HFF-Myc (cell line): ENCODE measurements around the gene FDPS.

Experiments
- DNase-seq: peaks from one replicate; pipeline ENCODE4 v3.0.0-alpha.2; 2011; ENCODE audit warnings: low read depth; ENCODE audit errors: extremely low read depth
- H3K4me3 ChIP-seq: replicated peaks from 2 replicates; pipeline ENCODE4 v1.5.1; 2011; ENCODE audit warnings: low read depth, mild to moderate bottlenecking, control low read depth, low read length
- TF ChIP-seq, protein P1 (sequence below): IDR thresholded peaks from 2 replicates; pipeline ENCODE4 v1.5.1; 2012; ENCODE audit warnings: mild to moderate bottlenecking, low read depth, low read length, control low read depth; ENCODE audit errors: missing control alignments

The FDPS gene

DNA sequence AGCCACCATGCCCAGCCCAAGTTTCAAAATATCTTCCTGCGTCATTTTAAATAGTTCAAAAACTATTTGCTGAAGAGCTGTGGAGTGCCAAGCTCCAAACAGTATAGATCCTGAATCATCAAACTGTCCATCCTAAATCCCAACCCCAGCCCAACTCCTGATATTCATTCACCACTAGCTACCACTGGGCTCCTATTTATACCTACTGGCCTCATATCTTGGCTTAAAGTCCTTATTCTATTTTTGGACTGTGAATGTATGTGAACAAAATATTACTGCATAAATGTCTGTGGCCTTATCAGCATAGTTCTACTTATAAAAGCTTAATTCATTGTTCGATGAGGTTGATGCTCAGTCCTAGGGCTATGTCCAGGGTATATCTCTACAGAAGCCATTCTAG lies 41.3 kb upstream of the FDPS start:
- TF ChIP-seq, protein P1, sequence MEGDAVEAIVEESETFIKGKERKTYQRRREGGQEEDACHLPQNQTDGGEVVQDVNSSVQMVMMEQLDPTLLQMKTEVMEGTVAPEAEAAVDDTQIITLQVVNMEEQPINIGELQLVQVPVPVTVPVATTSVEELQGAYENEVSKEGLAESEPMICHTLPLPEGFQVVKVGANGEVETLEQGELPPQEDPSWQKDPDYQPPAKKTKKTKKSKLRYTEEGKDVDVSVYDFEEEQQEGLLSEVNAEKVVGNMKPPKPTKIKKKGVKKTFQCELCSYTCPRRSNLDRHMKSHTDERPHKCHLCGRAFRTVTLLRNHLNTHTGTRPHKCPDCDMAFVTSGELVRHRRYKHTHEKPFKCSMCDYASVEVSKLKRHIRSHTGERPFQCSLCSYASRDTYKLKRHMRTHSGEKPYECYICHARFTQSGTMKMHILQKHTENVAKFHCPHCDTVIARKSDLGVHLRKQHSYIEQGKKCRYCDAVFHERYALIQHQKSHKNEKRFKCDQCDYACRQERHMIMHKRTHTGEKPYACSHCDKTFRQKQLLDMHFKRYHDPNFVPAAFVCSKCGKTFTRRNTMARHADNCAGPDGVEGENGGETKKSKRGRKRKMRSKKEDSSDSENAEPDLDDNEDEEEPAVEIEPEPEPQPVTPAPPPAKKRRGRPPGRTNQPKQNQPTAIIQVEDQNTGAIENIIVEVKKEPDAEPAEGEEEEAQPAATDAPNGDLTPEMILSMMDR: no peak
- DNase-seq: no peak
- no peak overlapping the region for H3K4me3 ChIP-seq

DNA sequence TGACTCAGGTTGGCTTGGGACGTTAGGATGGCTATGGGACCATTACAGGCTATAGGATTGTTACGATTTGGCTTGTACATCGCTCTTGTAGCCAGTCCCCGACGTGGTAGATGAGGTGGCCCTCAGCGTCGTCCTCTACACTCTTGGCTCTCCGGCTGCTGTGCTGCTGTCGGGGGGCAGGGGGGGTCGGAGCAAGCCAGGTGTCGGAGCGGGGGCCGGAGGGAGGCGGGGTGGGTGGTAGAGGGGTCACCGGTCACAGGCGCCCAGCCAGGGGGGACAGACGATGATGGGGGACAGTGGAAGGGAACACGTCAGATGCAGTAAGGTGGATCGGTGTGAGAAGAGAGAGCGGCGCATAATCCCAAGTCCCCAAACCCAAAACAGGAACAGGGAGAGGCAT lies 40.0 kb upstream of the FDPS start:
- TF ChIP-seq, protein P1: no peak

GRCh38 chr1:155269381-155269780 lies 39.3 kb upstream of the FDPS start:
- no peak for DNase-seq
- TF ChIP-seq, protein P1: no peak

More for the DNA sequence above, 40.0 kb upstream of the FDPS start:
- no peak for DNase-seq
- no peak overlapping the region for H3K4me3 ChIP-seq

DNA sequence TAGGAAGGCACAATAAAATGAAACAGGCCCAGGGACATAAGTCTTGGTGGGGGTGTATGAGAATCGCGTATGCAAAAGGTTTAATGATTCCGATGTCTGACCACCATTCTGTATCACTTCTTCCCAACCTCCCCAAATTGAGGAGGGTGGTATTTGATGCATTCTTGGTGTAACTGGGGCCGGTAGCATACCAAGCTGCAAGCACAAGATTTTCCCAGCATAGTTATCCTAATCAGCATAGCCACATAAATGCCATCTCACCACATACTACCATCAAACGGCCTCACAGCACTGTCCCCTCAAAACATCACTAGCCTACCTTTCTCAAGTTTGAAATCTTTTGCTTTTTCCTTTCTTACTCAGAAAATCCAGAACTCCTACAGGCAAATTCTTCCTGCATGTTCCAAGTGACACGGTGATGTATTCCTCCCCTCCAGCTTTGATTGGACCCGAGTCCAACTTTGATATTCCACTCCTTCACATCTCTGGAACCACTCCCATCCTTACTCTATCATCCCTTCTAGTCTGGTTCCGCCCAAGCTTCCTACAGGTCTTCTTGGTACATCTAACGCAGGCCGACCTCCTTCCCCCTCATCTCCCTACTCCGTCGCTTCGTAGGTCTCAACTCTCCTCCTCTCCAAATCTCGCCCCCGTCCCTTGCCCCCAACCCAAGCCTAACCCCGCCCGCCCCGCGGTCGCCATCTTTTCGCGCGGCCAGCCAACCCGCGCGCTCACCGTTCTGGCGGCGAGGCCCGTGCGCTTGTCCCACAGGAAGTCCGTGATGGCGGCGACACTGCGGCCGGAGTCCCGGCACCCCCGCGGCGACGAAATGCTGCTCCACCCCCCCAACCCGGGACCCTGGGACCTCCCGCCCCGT lies 36.0 kb upstream of the FDPS start:
- TF ChIP-seq, protein P1: no peak
- DNase-seq: no peak
- peak overlapping the region; percentile 77 for H3K4me3 ChIP-seq

More at GRCh38 chr1:155269381-155269780, 39.3 kb upstream of the FDPS start:
- H3K4me3 ChIP-seq: no peak overlapping the region

GRCh38 chr1:155273343-155274245 lies 35.1 kb upstream of the FDPS start, which contains the start of gene CLK2:
Gene CLK2 (minus strand): TSS chr1:155273504. CDS start chr1:155270977, 2,527 bp downstream.
- peak within 1 kb of the TSS; percentile 77 for H3K4me3 ChIP-seq
- DNase-seq: peak; percentile 77
- TF ChIP-seq, protein P1: no peak

DNA sequence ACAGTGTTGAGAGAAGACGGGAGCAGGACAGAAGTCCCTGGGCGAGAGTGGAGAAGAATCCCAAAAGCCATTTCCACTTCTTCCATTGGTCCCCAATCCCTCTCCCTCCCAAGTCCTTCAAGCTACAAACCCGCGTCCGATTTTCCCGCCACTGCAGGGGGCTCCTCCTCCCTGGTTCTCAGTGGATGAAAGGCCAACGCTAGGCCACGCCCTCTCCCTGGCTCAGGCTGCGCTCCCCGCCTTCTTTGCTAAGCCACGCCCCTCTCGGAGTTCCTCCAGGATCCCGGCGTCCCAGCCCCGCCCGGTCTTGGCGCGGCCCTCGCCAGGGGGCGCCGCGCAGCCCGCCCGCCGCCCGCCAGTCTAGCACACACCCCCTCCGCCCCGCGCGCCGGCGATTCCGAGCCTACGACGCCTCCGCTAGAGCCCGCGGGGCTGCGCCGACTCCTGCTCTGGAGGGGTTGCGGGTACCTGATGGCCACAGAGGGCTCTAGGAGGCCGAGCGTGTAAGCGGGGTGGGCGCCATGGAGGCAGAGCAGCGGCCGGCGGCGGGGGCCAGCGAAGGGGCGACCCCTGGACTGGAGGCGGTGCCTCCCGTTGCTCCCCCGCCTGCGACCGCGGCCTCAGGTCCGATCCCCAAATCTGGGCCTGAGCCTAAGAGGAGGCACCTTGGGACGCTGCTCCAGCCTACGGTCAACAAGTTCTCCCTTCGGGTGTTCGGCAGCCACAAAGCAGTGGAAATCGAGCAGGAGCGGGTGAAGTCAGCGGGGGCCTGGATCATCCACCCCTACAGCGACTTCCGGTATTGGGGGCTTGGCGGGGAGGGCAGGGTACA lies 31.4 kb upstream of the FDPS start, which contains the start of gene HCN3:
Gene HCN3 (plus strand): TSS at position 394 of the 832 bp plus-strand sequence. CDS start 128 bp downstream, at position 522.
- peak; percentile 87 for DNase-seq
- peak within 1 kb of the TSS; percentile 56 for H3K4me3 ChIP-seq
- TF ChIP-seq, protein P1: peak; percentile 47
